HFFc6 (cell line): ENCODE results near the gene EIF4A2. TPM values are rescaled to one million over a fixed set of nuclear protein-coding genes. Genes with fewer than 3 reads are reported as not detected.
"Not testable (repeated sequence)": the region's sequence is repeated elsewhere in the genome, so short reads cannot be mapped to it uniquely, and the experiment has no call there.

Experiments used
- DNase-seq: peaks from one replicate; pipeline ENCODE4 v3.0.0-alpha.2; 2018
- H3K27ac Mint-ChIP-seq: 2 replicates; pipeline ENCODE4 v1.8.0; 2020; ENCODE audit warnings: mild to moderate bottlenecking, mixed read lengths
- H3K27me3 Mint-ChIP-seq: 2 replicates; pipeline ENCODE4 v1.8.0; 2021; ENCODE audit warnings: mild to moderate bottlenecking, moderate library complexity, mixed read lengths; ENCODE audit not compliant: insufficient read depth
- H3K36me3 Mint-ChIP-seq: 2 replicates; pipeline ENCODE4 v1.8.0; 2021; ENCODE audit warnings: low read depth, mixed read lengths
- H3K4me1 Mint-ChIP-seq: 2 replicates; pipeline ENCODE4 v1.8.0; 2020; ENCODE audit warnings: low read depth, mixed read lengths
- H3K4me3 Mint-ChIP-seq: 2 replicates; pipeline ENCODE4 v1.8.0; 2020; ENCODE audit warnings: mild to moderate bottlenecking, moderate library complexity, mixed read lengths
- H3K9me3 Mint-ChIP-seq: 2 replicates; pipeline ENCODE4 v1.8.0; 2020; ENCODE audit warnings: mild to moderate bottlenecking, mixed read lengths
- CTCF ChIP-seq: fragments of 200-600 bp; sonication (generic); IDR thresholded peaks from 2 replicates; pipeline ENCODE4 v1.5.0; 2021; ENCODE audit warnings: antibody characterized with exemption, mild to moderate bottlenecking
- total RNA-seq, 6 experiments: library from RNA; stranded (reverse); fragmentation: NEBNext Ultra II Directional; extraction: Animal tissue kit (Norgen Biotek cat#: 25700); gene quantifications; 2 replicates in 1 of 6; 3 replicates in 5 of 6; pipeline ENCODE4 v1.2.3, GENCODE V29; 2021

The EIF4A2 gene
- total RNA-seq, 6 experiments from 2014 or later = 249 to 363 (median 264) TPM

DNA sequence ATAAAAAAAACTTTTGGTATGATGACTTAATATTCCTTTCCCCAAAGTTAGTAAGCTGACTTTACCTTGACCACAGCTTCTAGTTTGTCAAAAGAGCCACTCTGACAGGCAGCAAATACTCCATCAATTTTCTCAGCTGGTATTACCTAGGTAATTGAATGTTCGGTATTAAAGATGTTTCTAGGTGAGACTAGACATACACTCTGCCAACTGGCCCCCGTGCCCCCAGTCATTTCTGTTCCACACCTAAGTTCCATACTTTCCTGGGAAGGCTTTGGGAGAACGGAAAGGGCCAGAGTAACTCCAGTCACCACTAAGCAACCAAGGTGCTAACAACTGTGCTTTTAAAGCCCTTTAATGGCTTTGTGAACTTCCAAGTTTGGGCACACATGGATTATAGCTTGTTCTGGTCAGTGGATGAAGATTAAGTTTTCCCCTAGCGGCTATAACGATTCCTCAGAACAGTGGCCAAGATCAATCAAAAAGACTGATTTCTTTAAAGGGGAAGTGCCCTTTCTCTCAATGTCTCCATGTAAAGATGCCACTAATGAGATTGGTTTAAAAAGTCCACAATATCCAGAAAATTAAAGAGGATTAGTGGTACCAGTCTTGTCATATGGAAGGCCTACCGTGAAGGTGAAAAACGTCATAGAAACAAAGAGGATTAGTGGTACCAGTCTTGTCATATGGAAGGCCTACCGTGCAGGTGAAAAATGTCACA is 7.0 kb downstream of the EIF4A2 start:
- DNase-seq = peak; percentile 57
- peaks cover 49% of the 10 kb centered on the region for H3K36me3 Mint-ChIP-seq

GRCh38 chr3:186798239-186798874 is 15.0 kb downstream of the EIF4A2 start:
- Mint-ChIP-seq H3K27me3 (no peaks in the 10 kb centered on the region), H3K36me3 (peaks cover 17% of the 10 kb centered on the region), H3K4me1 (no peaks in the 10 kb centered on the region), H3K4me3 (no peak overlapping the region), H3K27ac (no peak overlapping the region), H3K9me3 (no peaks in the 10 kb centered on the region)
- no peak for DNase-seq
- no peak for TF ChIP-seq CTCF

More for the DNA sequence above, 7.0 kb downstream of the EIF4A2 start:
- peak overlapping the region; percentile 24; the same call in 1 of the 2 replicates for H3K4me3 Mint-ChIP-seq
- H3K27me3 Mint-ChIP-seq = peaks cover 3% of the 10 kb centered on the region
- no peaks in the 10 kb centered on the region for H3K9me3 Mint-ChIP-seq
- peak overlapping the region; percentile 74 for H3K27ac Mint-ChIP-seq
- H3K4me1 Mint-ChIP-seq = peaks cover 45% of the 10 kb centered on the region
- peak; percentile 54 for TF ChIP-seq CTCF

GRCh38 chr3:186800285-186800684 is 16.9 kb downstream of the EIF4A2 start:
- Mint-ChIP-seq H3K36me3 (peaks cover 10% of the 10 kb centered on the region; the same call in 1 of the 2 replicates), H3K4me3 (no peak overlapping the region), H3K27ac (no peak overlapping the region), H3K4me1 (peaks cover 8% of the 10 kb centered on the region; the same call in 1 of the 2 replicates), H3K27me3 (no peaks in the 10 kb centered on the region), H3K9me3 (no peaks in the 10 kb centered on the region)
- TF ChIP-seq CTCF = no peak
- no peak for DNase-seq

DNA sequence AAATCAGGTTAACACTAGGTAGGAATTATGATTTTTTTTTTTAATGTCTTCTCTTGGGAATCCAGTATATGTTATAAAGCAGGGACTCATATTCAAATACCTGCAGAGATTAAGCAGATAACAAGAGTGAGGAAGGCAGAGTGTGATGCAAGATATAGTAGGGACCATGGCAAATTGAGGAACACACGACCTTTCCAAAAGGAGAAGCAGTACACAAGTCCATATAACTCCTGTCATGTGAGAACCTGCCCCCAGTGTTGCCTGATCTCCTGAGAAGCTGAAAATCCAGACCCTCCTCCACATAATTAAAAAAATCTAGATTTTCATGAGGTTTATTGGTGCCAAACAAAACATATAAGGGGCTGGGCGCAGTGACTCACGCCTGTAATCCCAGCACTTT is 19.3 kb downstream of the EIF4A2 start:
- peaks cover 5% of the 10 kb centered on the region; the same call in 1 of the 2 replicates for H3K36me3 Mint-ChIP-seq
- TF ChIP-seq CTCF = no peak
- no peaks in the 10 kb centered on the region for H3K27me3 Mint-ChIP-seq
- no peak overlapping the region for H3K27ac Mint-ChIP-seq
- no peak for DNase-seq
- peaks cover 22% of the 10 kb centered on the region for H3K4me1 Mint-ChIP-seq
- no peaks in the 10 kb centered on the region for H3K9me3 Mint-ChIP-seq
- no peak overlapping the region for H3K4me3 Mint-ChIP-seq

DNA sequence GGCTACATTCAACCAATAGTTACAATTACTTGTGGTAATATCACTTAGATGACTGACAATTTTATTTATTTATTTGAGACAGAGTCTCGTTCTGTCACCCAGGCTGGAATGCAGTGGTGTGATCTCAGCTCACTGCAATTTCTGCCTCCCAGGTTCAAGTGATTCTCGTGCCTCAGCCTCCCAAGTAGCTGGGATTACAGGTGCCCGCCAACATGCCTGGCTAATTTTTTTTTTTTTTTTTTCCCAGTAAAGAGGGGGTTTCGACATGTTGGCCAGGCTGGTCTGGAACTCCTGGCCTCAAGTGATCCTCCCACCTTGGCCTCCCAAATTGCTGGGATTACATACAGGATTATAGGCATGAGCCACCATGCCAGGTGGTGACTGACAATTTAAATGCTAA is 20.1 kb downstream of the EIF4A2 start:
- not testable (repeated sequence) for DNase-seq, H3K4me3 Mint-ChIP-seq, H3K36me3 Mint-ChIP-seq, H3K27me3 Mint-ChIP-seq, H3K9me3 Mint-ChIP-seq, H3K27ac Mint-ChIP-seq
- H3K4me1 Mint-ChIP-seq = peaks cover 22% of the 10 kb centered on the region
